ENCODE data around the gene SLC39A11. TPM values are rescaled to one million over a fixed set of nuclear protein-coding genes. Genes with fewer than 3 reads are reported as not detected.

SLC39A11 gene
- total RNA-seq, 6 donors from 2014 or later, result 16.3 to 57.6 (median 29.5) TPM

DNA sequence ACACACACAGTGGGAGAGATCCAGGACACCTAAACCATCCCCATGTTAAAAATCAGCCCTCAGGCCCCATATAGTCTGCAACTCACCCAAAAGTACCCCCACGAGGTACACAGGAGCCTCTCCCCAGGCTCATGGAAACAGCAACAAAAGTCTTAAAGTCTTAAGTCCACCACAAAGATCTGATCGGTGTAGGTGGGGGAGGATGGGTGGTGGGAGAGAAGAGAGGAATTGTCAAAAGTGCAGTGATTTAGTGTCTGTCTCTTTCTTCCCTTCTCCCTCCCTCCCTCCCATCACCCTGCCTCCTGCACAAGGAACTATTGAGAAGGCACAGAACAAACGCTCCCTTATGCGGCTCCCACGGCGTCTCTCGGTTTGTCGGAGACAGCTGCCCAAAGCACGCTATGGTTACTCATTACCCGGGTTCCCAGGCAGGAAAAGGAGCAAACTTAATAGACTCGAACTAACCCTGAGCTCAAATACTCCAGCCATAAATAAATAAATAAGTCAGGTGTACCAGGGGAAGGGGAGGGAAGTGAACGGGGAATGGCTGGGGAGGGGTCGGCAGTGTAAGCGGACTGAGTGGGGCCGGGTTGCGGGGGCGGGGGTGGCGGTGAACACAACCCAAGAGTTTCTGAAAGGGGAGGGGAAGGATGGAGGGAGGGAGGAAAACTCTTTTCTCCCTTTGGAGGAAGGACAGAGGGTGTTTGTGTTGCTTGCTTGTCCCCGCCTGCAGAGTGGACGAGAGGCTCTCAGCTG is 477.4 kb downstream of the SLC39A11 start:
- ATAC-seq (ENCODE audit: low FRiP score in 2 of 2), result no peak

DNA sequence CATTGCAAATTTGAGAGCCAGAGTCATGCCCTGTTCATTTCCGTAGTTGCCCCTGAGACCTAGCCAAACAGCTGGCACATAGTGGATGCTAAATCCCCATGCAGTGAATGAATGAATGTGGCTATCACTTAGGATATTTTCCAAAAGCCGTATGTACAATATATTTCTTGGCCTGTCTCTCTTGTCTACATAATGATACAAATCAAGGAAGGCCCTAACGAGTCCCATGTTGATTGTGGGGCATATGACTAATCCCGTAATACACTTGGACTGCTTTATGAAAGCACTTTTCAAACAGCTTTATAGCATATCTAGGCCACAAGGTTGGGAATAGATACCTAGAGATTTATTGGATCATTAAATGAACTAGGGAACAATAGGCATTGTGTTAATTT is 478.0 kb downstream of the SLC39A11 start:
- TF ChIP-seq POLR2AphosphoS5 (IDR thresholded peaks at IDR 0.05) (no peak), POLR2A (IDR thresholded peaks at IDR 0.05) (no peak), EP300 (IDR thresholded peaks at IDR 0.05) (no peak)
- TF ChIP-seq, protein P1, sequence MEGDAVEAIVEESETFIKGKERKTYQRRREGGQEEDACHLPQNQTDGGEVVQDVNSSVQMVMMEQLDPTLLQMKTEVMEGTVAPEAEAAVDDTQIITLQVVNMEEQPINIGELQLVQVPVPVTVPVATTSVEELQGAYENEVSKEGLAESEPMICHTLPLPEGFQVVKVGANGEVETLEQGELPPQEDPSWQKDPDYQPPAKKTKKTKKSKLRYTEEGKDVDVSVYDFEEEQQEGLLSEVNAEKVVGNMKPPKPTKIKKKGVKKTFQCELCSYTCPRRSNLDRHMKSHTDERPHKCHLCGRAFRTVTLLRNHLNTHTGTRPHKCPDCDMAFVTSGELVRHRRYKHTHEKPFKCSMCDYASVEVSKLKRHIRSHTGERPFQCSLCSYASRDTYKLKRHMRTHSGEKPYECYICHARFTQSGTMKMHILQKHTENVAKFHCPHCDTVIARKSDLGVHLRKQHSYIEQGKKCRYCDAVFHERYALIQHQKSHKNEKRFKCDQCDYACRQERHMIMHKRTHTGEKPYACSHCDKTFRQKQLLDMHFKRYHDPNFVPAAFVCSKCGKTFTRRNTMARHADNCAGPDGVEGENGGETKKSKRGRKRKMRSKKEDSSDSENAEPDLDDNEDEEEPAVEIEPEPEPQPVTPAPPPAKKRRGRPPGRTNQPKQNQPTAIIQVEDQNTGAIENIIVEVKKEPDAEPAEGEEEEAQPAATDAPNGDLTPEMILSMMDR (IDR thresholded peaks at IDR 0.05), result no peak
- Histone ChIP-seq H3K27me3 (no peaks in the 10 kb centered on the region), H3K36me3 (no peaks in the 10 kb centered on the region), H3K27ac (no peak overlapping the region), H3K4me3 (no peak overlapping the region), H3K4me1 (peaks cover 0 to 6% (median 5%) of the 10 kb centered on the region in 4 donors), H3K9me3 (no peaks in the 10 kb centered on the region)
- DNase-seq, result no peak
- no peak for ATAC-seq (ENCODE audit: low FRiP score in 2 of 2)
- 84 to 89% methylated on average over 4 of the region's 4 CpGs for WGBS, 2 donors

More for the DNA sequence above, 477.4 kb downstream of the SLC39A11 start:
- peak in 1 of 2 donors; percentile 46 for DNase-seq
- 19 to 25% methylated on average over 20 of the region's 20 CpGs for WGBS, 2 donors
- no peak for TF ChIP-seq POLR2A (IDR thresholded peaks at IDR 0.05)
- TF ChIP-seq, protein P1 (IDR thresholded peaks at IDR 0.05), result no peak
- TF ChIP-seq POLR2AphosphoS5 (IDR thresholded peaks at IDR 0.05), result no peak
- TF ChIP-seq EP300 (IDR thresholded peaks at IDR 0.05), result no peak
- no peaks in the 10 kb centered on the region for H3K36me3 ChIP-seq
- H3K27me3 ChIP-seq, result no peaks in the 10 kb centered on the region
- H3K4me1 ChIP-seq, result peaks cover 0 to 6% (median 5%) of the 10 kb centered on the region in 4 donors
- no peaks in the 10 kb centered on the region for H3K9me3 ChIP-seq
- H3K4me3 ChIP-seq, result no peak overlapping the region
- no peak overlapping the region for H3K27ac ChIP-seq

DNA sequence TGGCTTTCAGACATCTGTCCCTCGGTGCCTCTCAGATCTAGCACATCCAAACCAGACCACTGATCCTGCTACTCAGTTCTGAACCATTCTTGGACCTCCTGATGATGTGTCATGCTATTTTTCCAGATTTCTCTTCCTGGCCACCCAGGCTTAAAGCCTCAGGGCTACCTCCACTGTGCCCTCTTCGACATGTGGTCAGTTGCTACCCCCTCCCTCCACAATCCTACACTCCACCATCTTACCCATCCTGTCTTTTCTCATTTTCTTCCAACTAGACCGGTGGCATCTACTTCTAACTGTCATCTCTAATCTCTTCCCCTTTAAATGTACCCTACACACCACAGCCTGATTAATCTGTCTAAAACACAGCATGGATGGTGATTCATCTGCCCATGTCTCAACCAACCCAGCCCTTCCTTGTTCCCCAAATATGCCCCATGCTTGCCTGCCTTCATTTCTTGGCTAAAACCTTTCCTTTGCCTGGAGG is 478.6 kb downstream of the SLC39A11 start:
- peaks cover 0 to 6% (median 5%) of the 10 kb centered on the region in 4 donors for H3K4me1 ChIP-seq
- no peak overlapping the region for H3K4me3 ChIP-seq
- WGBS, 2 donors, result 65 to 73% methylated on average over 3 of the region's 3 CpGs
- no peak for ATAC-seq (ENCODE audit: low FRiP score in 2 of 2)
- H3K36me3 ChIP-seq, result no peaks in the 10 kb centered on the region
- no peak for TF ChIP-seq EP300 (IDR thresholded peaks at IDR 0.05)
- no peak for TF ChIP-seq POLR2A (IDR thresholded peaks at IDR 0.05)
- TF ChIP-seq POLR2AphosphoS5 (IDR thresholded peaks at IDR 0.05), result no peak
- TF ChIP-seq, protein P1 (IDR thresholded peaks at IDR 0.05), result no peak
- H3K27me3 ChIP-seq, result no peaks in the 10 kb centered on the region
- no peak for DNase-seq
- H3K9me3 ChIP-seq, result no peaks in the 10 kb centered on the region
- H3K27ac ChIP-seq, result no peak overlapping the region

DNA sequence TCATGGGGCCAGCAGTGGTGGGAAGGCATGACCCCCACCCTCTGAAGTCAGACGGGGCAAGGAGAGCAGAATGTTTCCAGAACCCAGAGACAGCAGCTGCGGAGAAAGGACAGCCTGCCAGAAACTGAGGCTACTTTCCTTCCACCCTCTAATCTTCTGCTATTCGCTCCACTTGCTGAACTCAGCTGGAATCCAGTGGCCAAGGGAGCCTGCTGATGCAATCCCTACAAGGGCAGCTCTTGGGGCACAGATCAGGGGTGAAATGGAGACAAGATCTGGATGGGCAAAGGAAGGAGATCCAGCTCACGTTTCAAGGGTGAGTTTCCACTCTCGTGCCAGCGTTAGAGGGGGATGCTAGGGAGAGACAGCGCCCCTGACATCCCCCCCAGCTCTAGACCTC is 479.1 kb downstream of the SLC39A11 start:
- no peak for DNase-seq
- no peak for ATAC-seq (ENCODE audit: low FRiP score in 2 of 2)
- Histone ChIP-seq H3K27me3 (no peaks in the 10 kb centered on the region), H3K27ac (no peak overlapping the region), H3K4me1 (peaks cover 0 to 6% (median 4%) of the 10 kb centered on the region in 4 donors), H3K36me3 (no peaks in the 10 kb centered on the region), H3K9me3 (peaks cover 0 to 1% (median 0%) of the 10 kb centered on the region in 4 donors), H3K4me3 (no peak overlapping the region)
- TF ChIP-seq POLR2A (IDR thresholded peaks at IDR 0.05), result no peak
- no peak for TF ChIP-seq POLR2AphosphoS5 (IDR thresholded peaks at IDR 0.05)
- no peak for TF ChIP-seq EP300 (IDR thresholded peaks at IDR 0.05)
- TF ChIP-seq, protein P1 (IDR thresholded peaks at IDR 0.05), result no peak
- WGBS, 2 donors, result 69 to 74% methylated on average over 5 to 7 of the region's 7 CpGs

All from upper lobe of left lung (tissue), 6 donors.